Epithelial cell of esophagus (primary cell): ENCODE data around the gene CNGA2.

ENCODE experiments used
- DNase-seq: peaks from one replicate; pipeline ENCODE4 v3.0.0; 2010; ENCODE audit warnings: low read depth
- H3K4me3 ChIP-seq: 2 replicates; pipeline ENCODE4 v1.5.1; 2011; ENCODE audit warnings: mild to moderate bottlenecking, low read length, control low read depth
- CTCF ChIP-seq: IDR thresholded peaks from 2 replicates; pipeline ENCODE4 v1.5.1; 2011; ENCODE audit warnings: low read depth, mild to moderate bottlenecking, low read length, control low read depth, inconsistent platforms; ENCODE audit not compliant: insufficient read depth; ENCODE audit errors: missing control alignments

Gene CNGA2

GRCh38 chrX:151734446-151734845 is at the start of gene CNGA2:
Gene CNGA2, plus strand, starts transcription at chrX:151734746. Its CDS starts 3,738 bp downstream, at chrX:151738484.
- TF ChIP-seq CTCF, result no peak
- DNase-seq, result no peak
- H3K4me3 ChIP-seq, result no peak within 1 kb of the TSS

- no peak overlapping the region for H3K4me3 ChIP-seq
- no peak for DNase-seq
- no peak for TF ChIP-seq CTCF
Measured at GRCh38 chrX:151687635-151688034, 46.9 kb upstream of the CNGA2 start.

- no peak for DNase-seq
- no peak for TF ChIP-seq CTCF
- H3K4me3 ChIP-seq, result no peak overlapping the region
Measured at GRCh38 chrX:151688695-151689094, 45.9 kb upstream of the CNGA2 start.

GRCh38 chrX:151692825-151693224 is 41.7 kb upstream of the CNGA2 start:
- no peak overlapping the region for H3K4me3 ChIP-seq
- no peak for TF ChIP-seq CTCF
- DNase-seq, result no peak

GRCh38 chrX:151694121-151694520 is 40.4 kb upstream of the CNGA2 start:
- no peak for TF ChIP-seq CTCF
- H3K4me3 ChIP-seq, result no peak overlapping the region
- no peak for DNase-seq

- DNase-seq, result no peak
- H3K4me3 ChIP-seq, result no peak within 1 kb of the TSS
- no peak for TF ChIP-seq CTCF
Measured at GRCh38 chrX:151694661-151695582, 39.6 kb upstream of the CNGA2 start, which contains the start of gene PRRG3. Gene PRRG3, plus strand, starts transcription at chrX:151695458. Its CDS starts 3,357 bp downstream, at chrX:151698815.
